ENCODE data around the gene CIZ1. TPM values are rescaled to one million over a fixed set of nuclear protein-coding genes. Genes with fewer than 3 reads are reported as not detected.

Gene CIZ1
- total and polyA plus RNA-seq, 2 of the 13 experiments (the other 11 are each of a cell fraction or from before 2014, with no cell fraction given): 30.6 to 50.3 TPM

GRCh38 chr9:128191406-128192046 lies at the start of gene CIZ1 (continued):
- TF ChIP-seq, protein P1, sequence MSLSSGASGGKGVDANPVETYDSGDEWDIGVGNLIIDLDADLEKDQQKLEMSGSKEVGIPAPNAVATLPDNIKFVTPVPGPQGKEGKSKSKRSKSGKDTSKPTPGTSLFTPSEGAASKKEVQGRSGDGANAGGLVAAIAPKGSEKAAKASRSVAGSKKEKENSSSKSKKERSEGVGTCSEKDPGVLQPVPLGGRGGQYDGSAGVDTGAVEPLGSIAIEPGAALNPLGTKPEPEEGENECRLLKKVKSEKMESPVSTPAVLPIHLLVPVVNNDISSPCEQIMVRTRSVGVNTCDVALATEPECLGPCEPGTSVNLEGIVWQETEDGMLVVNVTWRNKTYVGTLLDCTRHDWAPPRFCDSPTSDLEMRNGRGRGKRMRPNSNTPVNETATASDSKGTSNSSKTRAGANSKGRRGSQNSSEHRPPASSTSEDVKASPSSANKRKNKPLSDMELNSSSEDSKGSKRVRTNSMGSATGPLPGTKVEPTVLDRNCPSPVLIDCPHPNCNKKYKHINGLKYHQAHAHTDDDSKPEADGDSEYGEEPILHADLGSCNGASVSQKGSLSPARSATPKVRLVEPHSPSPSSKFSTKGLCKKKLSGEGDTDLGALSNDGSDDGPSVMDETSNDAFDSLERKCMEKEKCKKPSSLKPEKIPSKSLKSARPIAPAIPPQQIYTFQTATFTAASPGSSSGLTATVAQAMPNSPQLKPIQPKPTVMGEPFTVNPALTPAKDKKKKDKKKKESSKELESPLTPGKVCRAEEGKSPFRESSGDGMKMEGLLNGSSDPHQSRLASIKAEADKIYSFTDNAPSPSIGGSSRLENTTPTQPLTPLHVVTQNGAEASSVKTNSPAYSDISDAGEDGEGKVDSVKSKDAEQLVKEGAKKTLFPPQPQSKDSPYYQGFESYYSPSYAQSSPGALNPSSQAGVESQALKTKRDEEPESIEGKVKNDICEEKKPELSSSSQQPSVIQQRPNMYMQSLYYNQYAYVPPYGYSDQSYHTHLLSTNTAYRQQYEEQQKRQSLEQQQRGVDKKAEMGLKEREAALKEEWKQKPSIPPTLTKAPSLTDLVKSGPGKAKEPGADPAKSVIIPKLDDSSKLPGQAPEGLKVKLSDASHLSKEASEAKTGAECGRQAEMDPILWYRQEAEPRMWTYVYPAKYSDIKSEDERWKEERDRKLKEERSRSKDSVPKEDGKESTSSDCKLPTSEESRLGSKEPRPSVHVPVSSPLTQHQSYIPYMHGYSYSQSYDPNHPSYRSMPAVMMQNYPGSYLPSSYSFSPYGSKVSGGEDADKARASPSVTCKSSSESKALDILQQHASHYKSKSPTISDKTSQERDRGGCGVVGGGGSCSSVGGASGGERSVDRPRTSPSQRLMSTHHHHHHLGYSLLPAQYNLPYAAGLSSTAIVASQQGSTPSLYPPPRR (CRISPR knock-in tag; IDR thresholded peaks at IDR 0.05; ENCODE audit: borderline replicate concordance): no peak; the same call in 1 of the 2 replicates
- peak; percentile 63; the same call in 1 of the 2 replicates for TF ChIP-seq ZNF563 (CRISPR knock-in tag; IDR thresholded peaks at IDR 0.05)
- no peak for TF ChIP-seq RXRB (CRISPR knock-in tag; IDR thresholded peaks at IDR 0.05; ENCODE audit: borderline replicate concordance)
- TF ChIP-seq ZNF124 (CRISPR knock-in tag; IDR thresholded peaks at IDR 0.05): no peak; the same call in none of the 2 replicates
- no peak for TF ChIP-seq TRIM22 (IDR thresholded peaks at IDR 0.05)
- peak; percentile 79; the same call in 1 of the 2 replicates for TF ChIP-seq ZNF451 (CRISPR knock-in tag; IDR thresholded peaks at IDR 0.05)
- peak; percentile 28; the same call in 1 of the 2 replicates for TF ChIP-seq ZBED4 (CRISPR knock-in tag; IDR thresholded peaks at IDR 0.05; ENCODE audit: borderline replicate concordance)
- no peak for TF ChIP-seq MBNL3 (CRISPR knock-in tag; conservative IDR thresholded peaks at IDR 0.05)
- no peak for TF ChIP-seq ZNF30 (CRISPR knock-in tag; IDR thresholded peaks at IDR 0.05)
- no peak for TF ChIP-seq HIVEP1 (CRISPR knock-in tag; IDR thresholded peaks at IDR 0.05)
- TF ChIP-seq, protein P2, sequence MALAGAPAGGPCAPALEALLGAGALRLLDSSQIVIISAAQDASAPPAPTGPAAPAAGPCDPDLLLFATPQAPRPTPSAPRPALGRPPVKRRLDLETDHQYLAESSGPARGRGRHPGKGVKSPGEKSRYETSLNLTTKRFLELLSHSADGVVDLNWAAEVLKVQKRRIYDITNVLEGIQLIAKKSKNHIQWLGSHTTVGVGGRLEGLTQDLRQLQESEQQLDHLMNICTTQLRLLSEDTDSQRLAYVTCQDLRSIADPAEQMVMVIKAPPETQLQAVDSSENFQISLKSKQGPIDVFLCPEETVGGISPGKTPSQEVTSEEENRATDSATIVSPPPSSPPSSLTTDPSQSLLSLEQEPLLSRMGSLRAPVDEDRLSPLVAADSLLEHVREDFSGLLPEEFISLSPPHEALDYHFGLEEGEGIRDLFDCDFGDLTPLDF (CRISPR knock-in tag; IDR thresholded peaks at IDR 0.05): peak; percentile 66
- no peak for TF ChIP-seq ZFP36L2 (CRISPR knock-in tag; IDR thresholded peaks at IDR 0.05)
- TF ChIP-seq NFE2 (CRISPR knock-in tag; IDR thresholded peaks at IDR 0.05): no peak
- TF ChIP-seq, protein P3, sequence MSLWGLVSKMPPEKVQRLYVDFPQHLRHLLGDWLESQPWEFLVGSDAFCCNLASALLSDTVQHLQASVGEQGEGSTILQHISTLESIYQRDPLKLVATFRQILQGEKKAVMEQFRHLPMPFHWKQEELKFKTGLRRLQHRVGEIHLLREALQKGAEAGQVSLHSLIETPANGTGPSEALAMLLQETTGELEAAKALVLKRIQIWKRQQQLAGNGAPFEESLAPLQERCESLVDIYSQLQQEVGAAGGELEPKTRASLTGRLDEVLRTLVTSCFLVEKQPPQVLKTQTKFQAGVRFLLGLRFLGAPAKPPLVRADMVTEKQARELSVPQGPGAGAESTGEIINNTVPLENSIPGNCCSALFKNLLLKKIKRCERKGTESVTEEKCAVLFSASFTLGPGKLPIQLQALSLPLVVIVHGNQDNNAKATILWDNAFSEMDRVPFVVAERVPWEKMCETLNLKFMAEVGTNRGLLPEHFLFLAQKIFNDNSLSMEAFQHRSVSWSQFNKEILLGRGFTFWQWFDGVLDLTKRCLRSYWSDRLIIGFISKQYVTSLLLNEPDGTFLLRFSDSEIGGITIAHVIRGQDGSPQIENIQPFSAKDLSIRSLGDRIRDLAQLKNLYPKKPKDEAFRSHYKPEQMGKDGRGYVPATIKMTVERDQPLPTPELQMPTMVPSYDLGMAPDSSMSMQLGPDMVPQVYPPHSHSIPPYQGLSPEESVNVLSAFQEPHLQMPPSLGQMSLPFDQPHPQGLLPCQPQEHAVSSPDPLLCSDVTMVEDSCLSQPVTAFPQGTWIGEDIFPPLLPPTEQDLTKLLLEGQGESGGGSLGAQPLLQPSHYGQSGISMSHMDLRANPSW (CRISPR knock-in tag; IDR thresholded peaks at IDR 0.05; ENCODE audit: borderline replicate concordance): no peak
- no peak for TF ChIP-seq CHD4 (IDR thresholded peaks at IDR 0.05; ENCODE audit: borderline replicate concordance, low read length)

Data from HepG2 (cell line).